ENCODE results near the gene DCBLD1.

The DCBLD1 gene

GRCh38 chr6:117549611-117550010 is 67.1 kb downstream of the DCBLD1 start:
- DNase-seq (ENCODE audit: low spot score): no peak
- no peak for TF ChIP-seq CTCF (IDR thresholded peaks at IDR 0.05; ENCODE audit: extremely low read depth, insufficient read depth, missing control alignments)
- in situ Hi-C loops (cut with MboI; ENCODE audit: low pct_unique_long_range_greater_than_20kb, low sequenced_read_pairs, unreplicated experiment): loop anchor here (10.0 kb wide), 1 partner anchor 105 kb away; no protein-coding TSS in a partner anchor

- no peak for TF ChIP-seq CTCF (IDR thresholded peaks at IDR 0.05; ENCODE audit: extremely low read depth, insufficient read depth, missing control alignments)
- DNase-seq (ENCODE audit: low spot score): no peak
- in situ Hi-C loops (cut with MboI; ENCODE audit: low pct_unique_long_range_greater_than_20kb, low sequenced_read_pairs, unreplicated experiment): loop anchor here (10.0 kb wide), 1 partner anchor 105 kb away; no protein-coding TSS in a partner anchor
Observed at GRCh38 chr6:117550078-117550600, 67.7 kb downstream of the DCBLD1 start.

- in situ Hi-C loops (cut with MboI; ENCODE audit: low pct_unique_long_range_greater_than_20kb, low sequenced_read_pairs, unreplicated experiment): loop anchor here (10.0 kb wide), 1 partner anchor 106 kb away; no protein-coding TSS in a partner anchor
Observed at GRCh38 chr6:117550618-117551242, 68.3 kb downstream of the DCBLD1 start.

GRCh38 chr6:117552618-117553017 is 70.1 kb downstream of the DCBLD1 start:
- TF ChIP-seq CTCF (IDR thresholded peaks at IDR 0.05; ENCODE audit: extremely low read depth, insufficient read depth, missing control alignments): no peak
- DNase-seq (ENCODE audit: low spot score): no peak
- in situ Hi-C loops (cut with MboI; ENCODE audit: low pct_unique_long_range_greater_than_20kb, low sequenced_read_pairs, unreplicated experiment): loop anchor here (10.0 kb wide), 1 partner anchor 108 kb away; no protein-coding TSS in a partner anchor

More at GRCh38 chr6:117550618-117551242, 68.3 kb downstream of the DCBLD1 start:
- DNase-seq (ENCODE audit: low spot score): no peak
- TF ChIP-seq CTCF (IDR thresholded peaks at IDR 0.05; ENCODE audit: extremely low read depth, insufficient read depth, missing control alignments): no peak

- no peak for DNase-seq (ENCODE audit: low spot score)
- no peak for TF ChIP-seq CTCF (IDR thresholded peaks at IDR 0.05; ENCODE audit: extremely low read depth, insufficient read depth, missing control alignments)
- in situ Hi-C loops (cut with MboI; ENCODE audit: low pct_unique_long_range_greater_than_20kb, low sequenced_read_pairs, unreplicated experiment): loop anchor here (10.0 kb wide), 1 partner anchor 108 kb away; no protein-coding TSS in a partner anchor
Observed at GRCh38 chr6:117553142-117553541, 70.7 kb downstream of the DCBLD1 start.

GRCh38 chr6:117555262-117555849 is 72.9 kb downstream of the DCBLD1 start:
- DNase-seq (ENCODE audit: low spot score): no peak

More at GRCh38 chr6:117555262-117555849, 72.9 kb downstream of the DCBLD1 start:
- in situ Hi-C loops (cut with MboI; ENCODE audit: low pct_unique_long_range_greater_than_20kb, low sequenced_read_pairs, unreplicated experiment): loop anchor here (10.0 kb wide), 1 partner anchor 111 kb away; no protein-coding TSS in a partner anchor
- TF ChIP-seq CTCF (IDR thresholded peaks at IDR 0.05; ENCODE audit: extremely low read depth, insufficient read depth, missing control alignments): no peak
